Sigmoid colon (tissue), 7 donors: ENCODE results near the gene ELMOD1. TPM values are rescaled to one million over a fixed set of nuclear protein-coding genes. Genes with fewer than 3 reads are reported as not detected.

Experiments
- DNase-seq: peaks from one replicate; pipeline ENCODE4 v3.0.0-alpha.2; 2019
- H3K27ac ChIP-seq, 4 donors: fragments of 200-600 bp; sonication (generic); one replicate each; pipeline ENCODE4 v1.5.1; 2016 to 2019; ENCODE audit warnings: mild to moderate bottlenecking in 1 of 4
- H3K27me3 ChIP-seq, 3 donors: fragments of 200-600 bp; sonication (generic); one replicate each; pipeline ENCODE4 v1.5.1; 2019; ENCODE audit warnings: mild to moderate bottlenecking in 1 of 3
- H3K36me3 ChIP-seq, 4 donors: fragments of 200-600 bp; sonication (generic); one replicate each; pipeline ENCODE4 v1.5.1; 2016 to 2019
- H3K4me1 ChIP-seq, 4 donors: fragments of 200-600 bp; sonication (generic); one replicate each; pipeline ENCODE4 v1.5.1; 2017 to 2019
- H3K4me3 ChIP-seq, 4 donors: fragments of 200-600 bp; sonication (generic); one replicate each; pipeline ENCODE4 v1.5.1; 2017 to 2019; ENCODE audit warnings: mild to moderate bottlenecking in 2 of 4, moderate library complexity in 1 of 4
- H3K9me3 ChIP-seq, 4 donors: fragments of 200-600 bp in 3 of 4; sonication (generic) in 3 of 4; one replicate each; pipeline versions ENCODE4 v1.5.1 to v1.6.1; 2013 to 2019
- CTCF ChIP-seq, 4 experiments: fragments of 450-650 bp in 3 of 4; fragments of 200-600 bp in 1 of 4; IDR thresholded peaks; one replicate each; pipeline ENCODE4 v1.5.1; 2016 to 2019; ENCODE audit warnings: antibody characterized with exemption in 4 of 4, mild to moderate bottlenecking in 3 of 4, moderate library complexity in 2 of 4
- EP300 ChIP-seq, 4 donors: sonication (generic); formaldehyde crosslinking; IDR thresholded peaks; one replicate each; pipeline ENCODE4 v1.6.1; 2017; ENCODE audit warnings: antibody characterized with exemption in 4 of 4
- POLR2A ChIP-seq, 2 donors: fragments of 450-650 bp; IDR thresholded peaks; one replicate each; pipeline ENCODE4 v1.6.1; 2016; ENCODE audit warnings: antibody characterized with exemption in 2 of 2, mild to moderate bottlenecking in 2 of 2, moderate library complexity in 2 of 2
- POLR2AphosphoS5 ChIP-seq, 4 donors: sonication (generic); formaldehyde crosslinking; IDR thresholded peaks; one replicate each; pipeline ENCODE4 v1.6.1; 2017; ENCODE audit warnings: antibody characterized with exemption in 4 of 4
- WGBS, 2 donors: extraction: QIAGEN DNeasy Blood & Tissue Kit; methylation state at CpG; one replicate each; pipeline ENCODE4 v1.1.7; 2013; 5-methylcytosine and 5-hydroxymethylcytosine counted together
- intact Hi-C: fragments of 100-400 bp; cut with DNase I; formaldehyde crosslinking; loops from one replicate; pipeline ENCODE4 v1.15.1; 2023
- polyA plus RNA-seq, 3 donors: library from polyadenylated mRNA; stranded (reverse); fragments of 200-250 nt; gene quantifications; one replicate each; pipeline ENCODE4 v1.2.3, GENCODE V29; 2013
- total RNA-seq, 4 donors: library from RNA; depleted of rRNA; stranded (reverse); fragments of >200 nt; gene quantifications; one replicate each; pipeline ENCODE4 v1.1.0, GENCODE V29; 2016
- donor health status: healthy with polysubstance abuse.
- donor health status: Bipolar disorder and iron deficiency.
- donor health status: healthy.

Gene ELMOD1
- total and polyA plus RNA-seq, 7 donors, result 0.14 to 1.4 (median 0.49) TPM; not detected in 2

- H3K9me3 ChIP-seq, result no peaks in the 10 kb centered on the region
- peaks cover 0 to 3% (median 0%) of the 10 kb centered on the region in 3 donors for H3K27me3 ChIP-seq
- WGBS, 2 donors, result 62 to 83% methylated on average over 2 of the region's 2 CpGs
- TF ChIP-seq CTCF (IDR thresholded peaks at IDR 0.05) (no peak), POLR2A (IDR thresholded peaks at IDR 0.05) (no peak), POLR2AphosphoS5 (IDR thresholded peaks at IDR 0.05) (no peak), EP300 (IDR thresholded peaks at IDR 0.05) (no peak)
- H3K36me3 ChIP-seq, result no peaks in the 10 kb centered on the region
- no peak overlapping the region for H3K27ac ChIP-seq
- intact Hi-C loops, result no loop called here
- no peak for DNase-seq
- no peaks in the 10 kb centered on the region for H3K4me1 ChIP-seq
- H3K4me3 ChIP-seq, result no peak overlapping the region
These were observed 40.1 kb downstream of the ELMOD1 start for GRCh38 chr11:107631043-107631442.

GRCh38 chr11:107631931-107632330, 41.0 kb downstream of the ELMOD1 start:
- WGBS, 2 donors, result 87 to 90% methylated on average over 2 of the region's 2 CpGs
- intact Hi-C loops, result no loop called here
- DNase-seq, result no peak
- H3K36me3 ChIP-seq, result no peaks in the 10 kb centered on the region
- no peaks in the 10 kb centered on the region for H3K9me3 ChIP-seq
- peaks cover 0 to 3% (median 0%) of the 10 kb centered on the region in 3 donors for H3K27me3 ChIP-seq
- no peak overlapping the region for H3K4me3 ChIP-seq
- no peaks in the 10 kb centered on the region for H3K4me1 ChIP-seq
- H3K27ac ChIP-seq, result no peak overlapping the region
- TF ChIP-seq CTCF (IDR thresholded peaks at IDR 0.05) (no peak), EP300 (IDR thresholded peaks at IDR 0.05) (no peak), POLR2AphosphoS5 (IDR thresholded peaks at IDR 0.05) (no peak), POLR2A (IDR thresholded peaks at IDR 0.05) (no peak)

GRCh38 chr11:107646783-107647182, 55.8 kb downstream of the ELMOD1 start:
- intact Hi-C loops, result no loop called here
- TF ChIP-seq POLR2AphosphoS5 (IDR thresholded peaks at IDR 0.05), result no peak
- TF ChIP-seq POLR2A (IDR thresholded peaks at IDR 0.05), result no peak
- TF ChIP-seq EP300 (IDR thresholded peaks at IDR 0.05), result no peak
- TF ChIP-seq CTCF (IDR thresholded peaks at IDR 0.05), result no peak
- Histone ChIP-seq H3K27me3 (no peaks in the 10 kb centered on the region), H3K4me1 (no peaks in the 10 kb centered on the region), H3K9me3 (no peaks in the 10 kb centered on the region), H3K4me3 (no peak overlapping the region), H3K27ac (no peak overlapping the region), H3K36me3 (no peaks in the 10 kb centered on the region)
- 97 to 98% methylated on average over 2 of the region's 2 CpGs for WGBS, 2 donors
- DNase-seq, result no peak

- H3K4me1 ChIP-seq, result no peaks in the 10 kb centered on the region
- DNase-seq, result no peak
- TF ChIP-seq POLR2AphosphoS5 (IDR thresholded peaks at IDR 0.05), result no peak
- H3K9me3 ChIP-seq, result no peaks in the 10 kb centered on the region
- intact Hi-C loops, result no loop called here
- no peaks in the 10 kb centered on the region for H3K27me3 ChIP-seq
- H3K27ac ChIP-seq, result no peak overlapping the region
- H3K4me3 ChIP-seq, result no peak overlapping the region
- H3K36me3 ChIP-seq, result no peaks in the 10 kb centered on the region
- 58 to 71% methylated on average over 3 of the region's 3 CpGs for WGBS, 2 donors
These were observed 57.3 kb downstream of the ELMOD1 start for GRCh38 chr11:107648242-107648641.

GRCh38 chr11:107651672-107652071, 60.7 kb downstream of the ELMOD1 start:
- Histone ChIP-seq H3K4me1 (no peaks in the 10 kb centered on the region), H3K9me3 (no peaks in the 10 kb centered on the region), H3K36me3 (no peaks in the 10 kb centered on the region), H3K27ac (no peak overlapping the region), H3K4me3 (no peak overlapping the region), H3K27me3 (no peaks in the 10 kb centered on the region)
- TF ChIP-seq CTCF (IDR thresholded peaks at IDR 0.05), result no peak
- TF ChIP-seq POLR2AphosphoS5 (IDR thresholded peaks at IDR 0.05), result no peak
- no peak for TF ChIP-seq POLR2A (IDR thresholded peaks at IDR 0.05)
- TF ChIP-seq EP300 (IDR thresholded peaks at IDR 0.05), result no peak
- WGBS, 2 donors, result 67 to 80% methylated on average over 4 of the region's 4 CpGs
- intact Hi-C loops, result no loop called here
- no peak for DNase-seq
